ENCODE data around the gene MFNG.
"Not testable (repeated sequence)": the region's sequence is repeated elsewhere in the genome, so short reads cannot be mapped to it uniquely, and the experiment has no call there.

MFNG gene, protein sequence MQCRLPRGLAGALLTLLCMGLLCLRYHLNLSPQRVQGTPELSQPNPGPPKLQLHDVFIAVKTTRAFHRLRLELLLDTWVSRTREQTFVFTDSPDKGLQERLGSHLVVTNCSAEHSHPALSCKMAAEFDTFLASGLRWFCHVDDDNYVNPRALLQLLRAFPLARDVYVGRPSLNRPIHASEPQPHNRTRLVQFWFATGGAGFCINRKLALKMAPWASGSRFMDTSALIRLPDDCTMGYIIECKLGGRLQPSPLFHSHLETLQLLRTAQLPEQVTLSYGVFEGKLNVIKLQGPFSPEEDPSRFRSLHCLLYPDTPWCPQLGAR

DNA sequence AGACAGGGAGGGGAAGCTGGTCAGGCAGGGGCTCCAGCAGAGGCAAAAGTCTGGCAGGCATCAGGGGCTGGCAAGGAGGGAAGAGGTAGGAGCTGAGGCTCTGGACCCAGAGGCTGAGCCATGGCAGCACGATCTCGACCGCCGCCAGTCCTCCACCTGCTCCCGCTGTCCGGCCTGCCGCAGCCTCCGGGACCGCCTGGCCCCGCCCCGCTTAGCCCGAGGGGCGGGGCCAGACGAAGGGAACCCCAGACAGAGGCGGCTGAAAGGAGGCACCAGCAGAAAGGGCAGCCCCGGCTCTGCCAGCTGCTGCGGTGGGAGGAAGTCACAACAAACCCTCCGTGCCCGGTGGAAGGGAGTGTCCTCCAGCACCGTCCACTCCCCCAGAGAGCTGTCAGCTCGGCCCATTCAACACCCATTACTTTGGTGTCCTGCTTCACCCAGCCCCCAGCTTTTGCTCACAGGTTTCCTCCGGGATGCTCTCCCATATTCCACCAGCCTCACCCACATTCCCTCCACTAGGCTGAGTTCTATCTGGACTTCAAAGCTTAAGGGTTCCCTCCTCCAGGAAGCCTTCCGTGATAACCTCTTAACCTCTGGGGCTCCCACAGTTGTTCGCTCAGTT is at the start of gene MFNG:
MFNG (minus strand) TSS at position 161 of the 622 bp plus-strand sequence. CDS start 207 bp downstream, outside the sequence.
- FAIRE-seq, result no peak

DNA sequence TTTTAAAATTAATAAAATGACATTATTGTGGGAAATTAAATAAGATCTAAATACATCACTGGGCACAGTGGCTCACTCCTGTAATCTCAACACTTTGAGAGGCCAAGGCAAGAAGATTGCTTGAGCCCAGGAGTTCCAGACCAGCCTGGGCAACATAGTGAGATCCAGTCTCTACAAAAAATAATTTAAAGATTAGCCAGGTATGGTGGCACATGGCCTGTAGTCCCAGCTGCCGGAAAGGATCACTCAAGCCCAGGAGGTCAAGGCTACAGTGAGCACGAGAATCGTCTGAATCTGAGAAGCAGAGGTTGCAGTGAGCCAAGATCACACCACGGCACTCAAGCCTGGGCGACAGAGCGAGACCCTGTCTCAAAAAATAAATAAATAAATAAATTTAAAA is 49.0 kb upstream of the MFNG start:
- no peak for FAIRE-seq

DNA sequence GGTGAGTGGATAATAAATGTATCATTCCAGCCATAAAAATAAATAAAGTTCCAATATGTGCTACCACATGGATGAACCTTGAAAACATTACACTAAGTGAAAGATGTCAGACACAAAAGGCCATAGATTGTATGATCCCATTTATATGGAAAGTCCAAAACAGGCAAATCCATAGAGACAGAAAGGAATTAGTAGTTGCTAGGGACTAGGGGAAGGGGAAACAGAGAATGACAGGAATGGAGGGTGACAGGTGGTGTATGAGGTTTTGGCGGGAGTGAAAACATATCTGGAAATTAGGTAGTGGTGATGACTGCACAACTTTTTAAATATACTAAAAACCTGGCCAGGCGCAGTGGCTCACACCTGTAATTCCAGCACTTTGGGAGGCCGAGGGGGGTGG is 48.3 kb upstream of the MFNG start:
- FAIRE-seq, result no peak

DNA sequence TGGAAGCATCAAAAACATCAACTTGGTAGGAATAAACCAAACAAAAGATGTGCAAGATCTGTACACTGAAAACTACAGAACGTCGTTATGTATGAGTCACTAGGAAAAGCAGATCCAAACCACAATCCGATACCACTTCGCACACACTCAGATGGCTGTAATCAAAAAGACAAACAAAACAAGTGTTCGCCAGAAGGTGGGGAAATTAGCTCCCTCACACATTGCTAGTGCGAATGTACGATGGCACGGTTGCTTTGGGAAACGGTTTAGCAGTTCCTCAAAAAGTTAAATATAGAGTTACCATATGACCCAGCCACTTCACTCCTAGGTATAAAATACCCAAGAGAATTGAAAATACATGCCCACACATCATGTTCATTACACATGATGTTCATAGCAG is 47.8 kb upstream of the MFNG start:
- no peak for FAIRE-seq

DNA sequence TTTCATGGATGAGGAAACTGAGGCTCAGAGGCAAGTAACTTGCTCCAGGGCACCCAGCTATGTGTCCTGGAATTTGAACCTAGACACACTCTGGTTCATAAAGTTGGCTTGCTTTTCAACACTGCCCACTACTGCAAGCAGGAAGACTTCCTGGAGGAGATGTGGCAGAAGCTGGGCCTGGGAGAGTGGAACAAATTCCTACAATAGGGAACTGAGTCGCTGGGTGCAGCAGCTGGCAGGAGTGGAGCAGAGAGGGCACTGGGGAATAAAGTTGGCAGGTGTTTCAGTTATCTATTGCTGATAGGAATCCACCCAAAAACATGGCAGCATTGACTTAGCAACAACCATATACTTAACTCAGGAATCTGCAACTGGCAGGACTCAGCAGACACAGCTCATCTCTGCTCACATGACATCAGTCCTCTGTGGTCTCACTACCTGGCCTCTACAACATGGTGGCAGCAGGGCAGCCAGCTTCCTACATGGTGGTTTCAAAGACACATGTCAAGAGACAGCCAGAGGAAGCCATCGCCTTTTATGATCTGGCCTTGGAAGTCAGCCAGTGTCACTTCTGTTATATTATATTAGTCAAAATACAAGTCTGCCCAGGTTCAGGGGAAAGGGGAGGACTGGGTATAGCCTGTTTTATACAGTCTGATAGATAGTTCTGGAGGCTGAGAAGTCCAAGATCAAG is 43.6 kb upstream of the MFNG start:
- no peak for FAIRE-seq

DNA sequence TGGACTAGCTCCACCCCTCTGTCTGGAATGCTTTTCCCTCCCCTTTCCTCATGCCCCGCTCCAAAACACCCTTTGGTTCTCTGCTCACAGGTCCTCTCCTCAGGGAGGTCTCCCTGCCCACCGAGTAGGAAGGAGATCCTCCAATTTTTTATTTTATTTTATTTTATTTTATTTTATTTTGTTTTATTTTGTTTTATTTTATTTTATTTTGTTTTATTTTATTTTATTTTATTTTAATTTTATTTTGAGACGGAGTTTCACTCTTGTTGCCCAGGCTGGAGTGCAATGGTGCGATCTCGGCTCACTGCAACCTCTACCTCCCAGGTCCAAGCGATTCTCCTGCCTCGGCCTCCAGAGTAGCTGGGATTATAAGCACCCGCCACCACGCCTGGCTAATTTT is 41.8 kb upstream of the MFNG start:
- FAIRE-seq, result not testable (repeated sequence)

DNA sequence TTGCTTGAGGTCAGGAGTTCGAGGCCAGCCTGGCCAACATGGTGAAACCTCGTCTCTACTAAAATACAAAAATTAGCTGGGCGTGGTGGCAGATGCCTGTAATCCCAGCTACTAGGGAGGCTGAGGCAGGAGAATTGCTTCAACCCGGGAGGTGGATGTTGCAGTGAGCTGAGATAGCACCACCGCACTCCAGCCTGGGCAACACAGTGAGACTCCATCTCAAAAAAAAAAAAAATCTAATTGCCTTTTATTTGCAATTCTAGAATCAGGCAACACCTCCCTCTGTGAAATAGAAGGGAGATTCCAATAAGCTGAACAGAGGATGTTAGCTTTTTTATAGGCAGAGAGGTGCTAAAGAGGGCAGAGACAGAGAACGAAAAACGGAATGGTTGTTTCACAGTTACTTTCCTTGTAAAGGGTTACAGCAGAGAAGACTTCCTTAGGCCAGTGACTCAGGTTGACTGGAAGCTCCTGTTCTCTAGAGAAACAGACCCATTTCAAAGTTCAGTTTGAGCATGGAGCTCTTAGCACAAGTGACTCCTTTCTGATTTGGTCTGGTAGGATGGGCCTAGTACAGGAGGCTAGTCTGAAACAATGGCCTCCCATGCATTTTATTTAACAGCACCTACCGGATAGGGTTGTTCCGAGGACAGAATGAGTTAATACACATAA is 41.0 kb upstream of the MFNG start:
- not testable (repeated sequence) for FAIRE-seq

DNA sequence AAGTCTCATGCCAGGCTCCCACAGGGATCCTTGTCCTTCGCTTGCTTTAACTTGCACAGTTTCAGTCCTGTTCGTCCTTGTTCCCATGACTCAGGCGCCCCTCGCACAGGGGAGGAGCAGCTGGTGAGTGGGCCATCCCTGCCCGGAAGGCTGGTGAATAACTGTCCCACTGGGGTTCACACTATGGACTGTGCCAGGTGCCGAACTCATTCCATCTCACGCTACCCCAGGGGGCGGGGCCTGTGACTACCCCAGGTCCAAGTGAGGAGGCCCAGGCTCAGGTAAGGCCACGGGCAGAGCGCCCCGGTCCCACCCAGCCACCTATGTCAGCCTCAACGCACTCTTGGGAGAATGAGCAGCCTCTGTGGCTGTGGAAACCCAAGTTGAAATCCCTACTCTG is 40.2 kb upstream of the MFNG start:
- FAIRE-seq, result no peak

DNA sequence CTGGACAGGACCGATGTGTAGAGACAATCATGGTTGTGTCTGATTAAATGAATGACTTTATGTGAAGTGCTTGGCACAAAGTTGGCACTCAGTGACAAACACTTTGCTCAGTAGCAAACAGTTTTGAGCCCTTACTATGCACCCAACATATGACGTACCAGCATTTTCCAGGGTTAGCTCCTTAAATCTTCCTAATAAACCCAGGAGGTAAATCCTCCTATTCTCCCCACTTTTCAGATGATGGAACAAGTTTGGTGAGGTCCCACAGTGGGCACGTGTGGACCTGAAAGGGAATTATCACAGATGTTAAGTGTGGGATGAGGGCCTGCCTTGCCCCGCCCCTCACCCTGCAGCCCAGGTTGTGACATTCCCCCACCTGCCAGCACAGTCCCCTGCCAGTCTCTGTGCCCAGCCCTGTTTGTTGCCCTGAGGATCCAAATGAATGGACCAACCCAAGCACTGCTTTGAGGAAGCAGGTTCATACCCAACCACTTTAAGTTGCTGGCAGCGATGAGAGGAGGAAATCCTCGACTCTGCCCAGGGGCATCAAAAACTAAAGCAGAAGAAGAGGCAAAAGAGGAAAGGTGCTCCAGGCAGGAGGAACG is 39.7 kb upstream of the MFNG start:
- FAIRE-seq, result no peak

DNA sequence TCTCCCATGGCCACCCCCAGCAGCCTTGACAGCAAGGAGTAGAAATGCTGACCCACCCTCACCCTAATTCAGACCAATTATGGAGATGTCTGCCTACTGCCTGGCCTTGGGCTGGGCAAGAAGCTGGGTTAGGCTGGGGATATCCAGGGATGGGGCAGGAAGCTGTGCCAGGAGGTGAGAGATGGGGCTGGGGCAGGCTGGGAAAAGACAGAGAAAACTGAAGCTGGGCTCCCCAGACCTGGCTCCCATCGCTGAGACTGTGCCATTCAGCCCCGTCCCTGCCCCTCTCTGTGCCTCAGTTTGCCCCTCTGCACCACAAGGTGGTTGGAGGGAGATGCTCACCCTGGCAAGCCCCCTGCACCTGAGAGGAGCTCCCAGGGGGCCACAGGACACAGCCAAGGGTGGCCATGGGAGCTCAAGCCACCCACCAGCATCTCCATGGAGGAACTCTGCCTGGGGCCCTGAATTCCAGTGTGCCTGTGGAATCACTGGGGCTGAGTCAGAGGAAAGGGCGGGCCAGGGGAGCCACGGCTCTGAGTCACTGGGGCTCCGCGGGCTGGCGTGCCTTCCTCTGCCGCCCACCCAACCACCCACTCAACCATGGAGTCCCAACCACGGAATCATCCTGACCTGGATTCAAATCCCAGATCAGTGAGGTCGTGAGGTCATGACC is 39.0 kb upstream of the MFNG start:
- no peak for FAIRE-seq

DNA sequence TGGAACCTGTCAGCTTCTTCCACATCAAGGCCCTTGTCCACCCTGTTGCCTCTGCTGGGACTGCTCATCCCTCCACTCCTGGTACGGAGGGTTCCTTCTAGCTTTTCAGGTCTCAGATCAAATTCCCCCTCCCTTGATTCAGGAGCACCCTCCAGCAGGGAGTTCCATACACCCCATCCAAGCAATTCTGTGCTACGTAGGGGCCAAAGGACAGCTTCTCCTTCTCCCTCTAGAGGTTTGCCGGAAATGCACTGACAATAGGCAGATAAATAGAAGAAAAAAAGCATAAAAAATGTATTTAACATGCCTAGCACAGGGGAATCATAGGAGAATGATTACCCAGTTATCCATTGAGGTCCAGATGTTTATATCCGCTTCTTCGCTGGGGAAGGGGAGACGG is 36.3 kb upstream of the MFNG start:
- no peak for FAIRE-seq

DNA sequence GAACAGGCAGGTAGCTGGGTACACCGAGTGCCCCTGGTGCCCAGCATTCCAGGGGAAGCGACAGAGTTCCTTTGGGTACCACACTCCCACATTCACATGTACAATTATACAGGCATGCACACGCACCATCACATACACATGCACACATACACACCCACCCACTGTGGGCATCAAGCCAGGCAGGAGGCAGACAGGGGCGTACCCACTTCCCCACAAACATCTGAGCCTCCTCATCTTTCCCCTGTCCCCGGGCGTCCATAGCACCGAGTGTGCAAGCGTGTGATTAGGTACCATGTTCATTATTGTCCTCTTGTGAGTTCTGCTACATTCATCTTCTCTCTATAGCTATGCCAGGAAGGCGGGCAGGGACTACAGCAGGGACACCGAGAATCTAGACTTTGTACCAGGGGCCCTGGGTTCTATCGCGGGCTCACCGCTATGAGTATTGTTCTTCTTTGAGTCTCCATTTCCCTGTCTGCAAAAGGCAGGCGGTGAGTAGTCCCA is 35.1 kb upstream of the MFNG start:
- FAIRE-seq, result no peak

DNA sequence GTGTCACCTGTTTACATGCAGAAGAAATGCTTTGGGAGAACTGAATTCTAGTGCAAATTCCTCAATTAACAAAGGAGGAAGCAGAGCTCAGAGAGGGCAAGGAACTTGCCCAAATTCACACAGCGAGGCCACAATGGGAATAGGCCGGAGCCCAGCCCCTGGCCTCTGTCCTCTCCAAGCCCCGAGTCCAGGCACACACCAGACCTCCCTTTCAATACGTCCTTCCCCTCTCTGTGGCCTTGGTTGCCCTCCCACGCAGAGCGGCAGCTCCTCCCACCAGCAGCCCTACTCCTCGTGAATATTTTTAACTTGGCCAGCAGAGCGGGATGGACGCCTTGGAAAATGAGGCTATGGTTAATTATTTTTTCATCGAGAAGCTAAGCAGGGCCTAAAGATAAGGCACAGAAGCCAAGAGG is 34.6 kb upstream of the MFNG start:
- FAIRE-seq, result no peak

DNA sequence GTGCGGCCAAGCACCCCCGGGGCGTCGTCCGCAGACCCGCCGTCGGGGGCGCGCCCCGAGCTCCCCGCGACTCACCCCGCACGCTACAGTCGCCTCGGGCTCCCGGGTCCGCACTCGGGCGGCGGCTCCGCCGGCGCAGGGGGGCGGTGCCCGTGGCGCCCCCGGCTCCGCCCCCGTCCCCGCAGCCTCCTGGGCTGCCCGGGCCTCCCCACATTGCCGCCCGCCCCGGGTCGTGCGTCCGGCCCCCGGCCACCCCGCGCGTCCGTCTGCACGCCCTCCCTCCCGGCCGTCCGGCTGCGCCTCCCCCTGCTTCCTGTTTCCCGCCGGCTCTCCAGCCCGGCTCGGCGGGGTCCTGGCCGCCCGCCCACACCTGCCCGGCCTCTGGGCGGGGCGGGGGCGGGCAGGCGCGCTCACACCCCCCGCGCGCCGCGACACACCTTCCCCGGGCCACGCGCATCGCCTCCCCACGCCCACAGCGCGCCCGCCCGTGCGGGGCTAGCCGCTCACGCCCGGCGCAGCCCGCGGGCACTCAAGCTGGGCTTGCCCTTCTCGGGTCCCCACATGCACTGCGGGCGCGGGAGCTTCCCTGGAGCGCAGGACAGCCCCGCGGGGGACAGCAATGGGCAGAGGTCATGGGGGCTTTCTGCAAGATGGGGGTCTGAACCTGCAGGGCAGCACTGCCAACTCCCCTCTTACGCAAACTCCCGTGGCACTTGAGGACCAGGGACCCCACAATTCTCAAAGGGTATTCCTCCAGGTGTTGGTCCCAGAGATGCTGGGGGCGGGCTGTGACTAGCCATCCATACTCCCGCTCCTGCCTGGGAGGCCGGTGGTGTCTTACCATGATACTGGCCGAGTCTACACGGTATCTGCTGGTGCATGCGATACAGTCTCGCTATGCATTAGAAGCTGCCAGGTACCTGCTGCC is 33.3 kb upstream of the MFNG start, which contains the start of gene CARD10:
CARD10 (minus strand) TSS at position 148 of the 928 bp plus-strand sequence. CDS start 215 bp downstream, outside the sequence.
- FAIRE-seq, result no peak

DNA sequence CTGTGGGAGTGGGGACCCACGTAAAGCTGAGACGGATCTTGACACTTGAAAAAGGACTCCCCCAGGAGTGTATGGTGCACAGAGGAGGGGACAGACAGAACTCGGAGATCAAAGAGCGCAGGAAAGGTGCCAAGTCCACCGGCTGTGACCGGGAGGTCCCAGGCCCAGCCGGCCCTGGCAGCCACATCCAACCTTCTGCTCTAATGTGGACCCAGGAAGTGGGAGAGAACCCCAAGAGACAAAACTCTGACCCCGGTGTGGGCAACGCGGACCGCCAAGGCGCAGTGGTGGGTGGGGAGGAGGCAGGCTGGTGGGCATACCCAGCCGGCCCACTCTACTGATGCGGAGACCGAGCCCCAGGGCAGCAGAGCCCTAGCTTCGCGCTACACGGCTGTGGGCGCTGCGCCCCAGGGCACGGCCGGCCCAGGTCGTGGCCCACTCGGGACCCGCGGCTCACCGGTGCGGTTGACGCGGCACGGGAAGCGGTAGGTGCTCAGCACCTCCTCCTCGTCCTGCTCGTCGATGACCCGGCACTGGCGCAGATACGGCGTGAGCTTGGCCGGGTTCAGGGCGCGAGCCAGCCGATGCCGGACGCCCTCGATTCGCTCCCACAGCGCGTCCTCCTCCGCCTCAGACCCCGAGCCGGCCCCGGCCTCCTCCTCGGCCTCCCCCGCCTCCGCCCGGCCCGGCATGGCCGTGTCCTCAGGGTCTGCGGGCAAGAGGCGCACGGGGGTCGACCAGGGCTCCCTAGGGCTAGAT is 32.5 kb upstream of the MFNG start:
- no peak for FAIRE-seq

DNA sequence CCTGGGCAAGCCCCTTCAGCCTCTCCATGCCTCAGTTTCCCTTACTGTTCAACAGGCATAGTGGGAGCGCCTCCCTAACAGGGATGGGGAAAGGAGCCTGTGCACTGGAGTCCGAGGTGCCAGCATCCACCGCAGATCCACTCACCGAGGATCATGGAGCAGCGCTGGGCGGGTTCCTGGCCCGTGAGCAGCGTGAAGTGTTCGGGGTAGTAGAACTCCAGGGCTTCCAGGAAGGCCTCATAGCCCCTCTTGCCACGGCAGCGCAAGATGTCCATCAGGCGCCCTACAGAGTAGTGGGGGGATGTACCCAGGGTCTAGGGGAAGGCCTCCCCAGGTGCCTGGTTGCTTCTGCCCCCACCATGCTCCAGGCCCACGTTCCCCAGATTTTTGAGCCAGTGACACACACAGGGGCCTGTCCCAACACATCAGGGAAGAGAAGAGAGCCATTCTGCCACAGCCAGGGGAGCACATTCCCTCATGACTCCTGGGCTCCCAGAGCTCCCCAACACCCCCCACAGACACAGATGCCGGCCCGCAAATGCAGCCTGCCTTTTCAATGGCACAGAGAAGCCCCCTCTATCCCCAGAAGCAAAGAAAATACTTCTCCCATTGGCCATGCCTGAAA is 31.8 kb upstream of the MFNG start:
- FAIRE-seq, result no peak

DNA sequence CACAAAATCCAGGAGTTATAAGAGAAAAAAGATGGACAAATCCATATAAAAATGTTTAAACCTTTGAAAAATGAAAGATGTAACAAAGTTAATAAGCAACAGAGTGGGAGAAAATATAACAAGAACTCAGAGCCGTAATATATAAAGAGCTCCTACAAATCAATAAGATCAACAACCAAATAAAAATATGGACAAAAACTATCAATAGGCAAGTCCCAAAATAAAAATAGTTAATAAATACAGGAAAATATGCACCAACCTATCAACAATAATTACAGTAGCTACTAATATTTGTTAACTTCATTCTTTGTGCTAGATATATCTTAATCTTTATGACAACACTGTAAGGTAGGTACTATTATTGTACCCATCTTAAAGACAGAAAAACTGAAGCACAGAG is 30.3 kb upstream of the MFNG start:
- no peak for FAIRE-seq

DNA sequence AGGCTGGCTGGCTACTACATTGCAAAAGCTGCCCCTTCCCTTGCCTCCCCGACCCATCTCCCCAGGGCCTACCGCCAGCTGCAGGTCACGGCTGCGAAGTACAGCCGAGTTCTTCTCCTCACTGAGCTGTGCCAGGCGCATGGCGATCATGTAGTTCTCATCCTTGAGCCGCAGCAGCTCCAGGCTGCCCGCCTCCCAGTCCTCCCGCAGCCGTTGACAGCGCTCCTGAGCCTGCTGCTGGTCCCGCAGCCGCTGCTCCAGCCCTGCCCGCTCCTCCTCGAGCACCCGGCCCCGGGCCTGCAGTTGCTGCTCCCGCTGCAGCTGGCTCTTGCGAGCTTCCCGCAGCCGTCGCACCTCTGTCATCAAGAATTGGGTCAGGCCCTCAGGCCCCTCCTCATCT is 29.7 kb upstream of the MFNG start:
- FAIRE-seq, result no peak

DNA sequence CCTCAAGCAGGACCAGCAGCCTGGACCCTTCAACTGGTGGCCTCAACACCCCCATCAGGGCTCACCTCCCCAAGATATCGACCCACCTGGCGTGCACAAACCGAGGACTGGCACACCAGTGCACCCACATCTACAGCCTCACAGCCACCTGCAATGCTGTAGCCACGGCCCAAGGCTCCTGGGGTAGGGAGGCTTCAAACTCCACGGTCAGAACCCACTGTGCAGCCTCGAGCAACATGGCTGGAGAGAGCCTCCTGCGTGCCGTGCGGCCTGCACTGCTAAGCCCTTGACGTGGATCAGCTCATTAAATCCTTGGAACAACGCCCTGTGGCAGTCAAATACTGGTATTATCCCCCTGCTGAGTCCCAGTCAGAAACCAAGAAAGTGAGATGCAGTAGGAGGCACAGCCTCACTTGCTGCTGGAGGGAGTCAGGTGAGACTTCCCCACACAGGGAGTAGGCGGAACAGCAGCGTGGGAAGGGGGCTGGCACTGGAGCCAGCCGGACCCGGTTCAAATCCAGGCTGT is 28.4 kb upstream of the MFNG start:
- FAIRE-seq, result no peak

All from colon (tissue), 2 donors.